Measurements from ENCODE around the gene HS3ST3B1. TPM values are rescaled to one million over a fixed set of nuclear protein-coding genes. Genes with fewer than 3 reads are reported as not detected.

The HS3ST3B1 gene
- total and polyA plus RNA-seq, 7 donors, result 0.23 to 1.6 (median 0.64) TPM

DNA sequence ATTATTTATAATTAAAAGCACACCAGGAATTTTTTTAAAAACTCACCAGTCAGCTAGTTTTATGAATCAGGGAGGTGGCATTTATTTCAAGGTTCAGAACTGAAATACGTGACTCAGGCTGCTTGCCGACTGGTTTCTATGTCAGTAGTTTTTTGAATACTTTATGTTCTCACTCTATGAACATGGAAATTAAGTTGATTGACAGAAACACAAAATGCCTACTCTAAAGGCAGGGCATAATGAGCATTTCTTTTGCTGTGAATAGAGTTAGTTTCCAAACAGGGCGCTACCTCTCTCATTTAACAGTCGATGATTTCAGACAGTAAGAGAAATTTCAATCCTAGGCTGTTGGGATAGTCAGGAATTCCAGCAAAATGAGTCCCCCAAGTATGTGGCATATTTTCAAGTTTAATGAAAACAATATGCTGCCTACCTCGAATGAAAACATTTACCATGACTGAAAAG lies 6.7 kb downstream of the HS3ST3B1 start:
- no peaks in the 10 kb centered on the region for H3K9me3 ChIP-seq
- TF ChIP-seq, protein P1, sequence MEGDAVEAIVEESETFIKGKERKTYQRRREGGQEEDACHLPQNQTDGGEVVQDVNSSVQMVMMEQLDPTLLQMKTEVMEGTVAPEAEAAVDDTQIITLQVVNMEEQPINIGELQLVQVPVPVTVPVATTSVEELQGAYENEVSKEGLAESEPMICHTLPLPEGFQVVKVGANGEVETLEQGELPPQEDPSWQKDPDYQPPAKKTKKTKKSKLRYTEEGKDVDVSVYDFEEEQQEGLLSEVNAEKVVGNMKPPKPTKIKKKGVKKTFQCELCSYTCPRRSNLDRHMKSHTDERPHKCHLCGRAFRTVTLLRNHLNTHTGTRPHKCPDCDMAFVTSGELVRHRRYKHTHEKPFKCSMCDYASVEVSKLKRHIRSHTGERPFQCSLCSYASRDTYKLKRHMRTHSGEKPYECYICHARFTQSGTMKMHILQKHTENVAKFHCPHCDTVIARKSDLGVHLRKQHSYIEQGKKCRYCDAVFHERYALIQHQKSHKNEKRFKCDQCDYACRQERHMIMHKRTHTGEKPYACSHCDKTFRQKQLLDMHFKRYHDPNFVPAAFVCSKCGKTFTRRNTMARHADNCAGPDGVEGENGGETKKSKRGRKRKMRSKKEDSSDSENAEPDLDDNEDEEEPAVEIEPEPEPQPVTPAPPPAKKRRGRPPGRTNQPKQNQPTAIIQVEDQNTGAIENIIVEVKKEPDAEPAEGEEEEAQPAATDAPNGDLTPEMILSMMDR (IDR thresholded peaks at IDR 0.05), result no peak
- H3K36me3 ChIP-seq (ENCODE audit: insufficient read depth in 1 of 2, low read depth in 1 of 2), result no peaks in the 10 kb centered on the region
- ATAC-seq, result no peak
- peaks cover 0 to 68% (median 10%) of the 10 kb centered on the region in 3 donors for H3K27me3 ChIP-seq (ENCODE audit: insufficient read depth in 3 of 3, low read length in 2 of 3)
- H3K4me1 ChIP-seq, result peaks cover 15% of the 10 kb centered on the region
- no peak overlapping the region for H3K27ac ChIP-seq
- no peak for DNase-seq
- no peak overlapping the region for H3K4me3 ChIP-seq
- WGBS, 3 donors, result 48 to 65% (median 58%) methylated on average over 5 of the region's 5 CpGs
- intact Hi-C loops (cut with DNase I), result loop anchor here (10.0 kb wide), 2 partner anchors 243 to 973 kb away; partner anchors contain the start of gene COX10 (in 1 of the 2)

DNA sequence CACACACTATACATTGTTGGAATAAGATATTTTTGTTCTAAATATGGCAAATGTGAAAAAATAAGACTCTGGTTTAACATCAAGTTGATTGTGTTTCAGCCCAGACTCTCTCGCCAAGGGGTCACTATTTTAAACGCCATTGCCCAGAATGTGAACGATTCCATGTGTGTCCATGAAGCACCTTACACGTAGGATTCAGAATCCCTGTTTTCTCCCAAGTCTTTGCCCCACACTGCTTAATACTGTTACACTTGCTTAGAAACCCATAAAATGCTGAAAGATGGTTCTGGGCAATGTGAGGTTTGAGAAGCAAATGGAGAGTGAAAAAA lies 7.7 kb downstream of the HS3ST3B1 start:
- DNase-seq, result no peak
- Histone ChIP-seq H3K27me3 (ENCODE audit: insufficient read depth in 3 of 3, low read length in 2 of 3) (peaks cover 0 to 59% (median 7%) of the 10 kb centered on the region in 3 donors), H3K4me1 (peaks cover 15% of the 10 kb centered on the region), H3K27ac (peak overlapping the region; percentile 46), H3K9me3 (no peaks in the 10 kb centered on the region), H3K4me3 (peak overlapping the region; percentile 63), H3K36me3 (ENCODE audit: insufficient read depth in 1 of 2, low read depth in 1 of 2) (no peaks in the 10 kb centered on the region)
- ATAC-seq, result no peak
- intact Hi-C loops (cut with DNase I), result loop anchor here (10.0 kb wide), 2 partner anchors 244 to 974 kb away; partner anchors contain the start of gene COX10 (in 1 of the 2)
- TF ChIP-seq, protein P1 (IDR thresholded peaks at IDR 0.05), result no peak
- 27 to 39% (median 33%) methylated on average over 4 of the region's 4 CpGs for WGBS, 3 donors

DNA sequence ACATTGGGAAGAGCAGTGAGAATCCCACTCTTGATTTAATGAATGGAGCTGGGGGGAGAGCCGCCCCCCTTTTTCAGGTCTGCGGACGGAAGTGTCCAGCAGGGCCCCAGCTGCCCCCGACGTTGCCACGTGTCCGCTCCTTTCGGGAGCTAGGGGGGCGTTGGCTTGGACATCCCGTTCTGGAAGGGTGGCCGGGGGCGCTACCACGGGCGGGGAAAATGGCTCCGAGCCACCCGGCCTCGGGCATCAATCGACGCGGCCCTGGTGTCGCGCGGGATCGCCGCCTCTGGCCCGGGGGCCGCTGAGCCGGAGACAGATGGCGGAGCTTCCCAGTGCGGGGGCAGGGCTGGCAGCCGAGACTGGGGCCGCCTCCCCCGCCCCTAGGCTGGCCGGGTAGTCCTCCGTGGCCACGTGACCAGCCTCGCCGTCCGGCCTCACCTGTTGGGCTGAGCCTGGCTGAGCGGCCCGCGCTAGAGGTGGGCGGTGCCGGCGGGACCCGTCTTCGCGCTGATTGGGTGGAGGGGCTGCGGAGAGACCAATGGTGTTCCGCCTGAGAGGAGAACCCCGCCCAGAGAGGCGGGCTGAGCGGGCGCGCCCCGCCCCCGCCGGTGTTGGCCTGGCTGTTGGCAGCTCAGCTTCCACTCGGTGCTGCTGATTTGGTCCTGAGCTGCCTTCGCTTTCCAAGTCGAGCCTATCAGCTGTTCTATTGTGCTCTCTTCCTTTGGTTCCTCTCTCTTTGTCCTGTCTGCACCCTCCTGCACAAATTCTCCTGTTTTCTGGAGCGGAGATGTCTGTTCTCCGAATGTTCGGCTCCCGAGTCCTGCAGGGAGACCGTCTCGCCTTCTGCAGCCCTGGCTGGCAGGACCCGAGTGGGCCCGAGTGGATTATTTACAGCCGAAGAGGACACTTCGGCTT lies 8.3 kb downstream of the HS3ST3B1 start:
- H3K4me3 ChIP-seq, result peak overlapping the region; percentile 63
- DNase-seq (peak; percentile 88 to 89), ATAC-seq (peak; percentile 98 to 100 (median 99))
- peaks cover 0 to 53% (median 3%) of the 10 kb centered on the region in 3 donors for H3K27me3 ChIP-seq (ENCODE audit: insufficient read depth in 3 of 3, low read length in 2 of 3)
- peak overlapping the region; percentile 46 for H3K27ac ChIP-seq
- H3K36me3 ChIP-seq (ENCODE audit: insufficient read depth in 1 of 2, low read depth in 1 of 2), result no peaks in the 10 kb centered on the region
- intact Hi-C loops (cut with DNase I), result loop anchor here (10.0 kb wide), 2 partner anchors 244 to 974 kb away; partner anchors contain the start of gene COX10 (in 1 of the 2)
- H3K4me1 ChIP-seq, result peaks cover 15% of the 10 kb centered on the region
- H3K9me3 ChIP-seq, result no peaks in the 10 kb centered on the region
- TF ChIP-seq, protein P1 (IDR thresholded peaks at IDR 0.05), result no peak
- WGBS, 3 donors, result 1 to 2% (median 2%) methylated on average over 39 to 71 of the region's 71 CpGs

DNA sequence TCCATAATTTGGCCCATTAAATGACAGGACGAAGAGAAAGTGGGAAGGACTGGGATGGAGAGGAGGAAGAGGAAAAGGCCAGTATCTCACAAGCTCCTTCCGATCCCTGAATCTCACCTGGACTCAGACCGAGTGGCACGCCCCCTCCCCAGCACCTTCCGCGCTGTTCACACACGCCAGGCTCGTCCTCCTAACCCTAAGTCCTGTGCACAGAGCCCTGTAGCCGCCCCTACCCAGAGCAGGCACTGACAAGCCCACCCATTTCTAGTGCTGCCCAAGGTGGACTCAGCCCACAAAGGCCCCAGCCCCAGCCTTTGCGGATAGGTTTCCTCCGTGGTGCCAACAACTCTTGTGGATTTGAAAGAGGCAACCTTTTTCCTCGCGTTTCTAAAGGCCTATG lies 9.2 kb downstream of the HS3ST3B1 start:
- Histone ChIP-seq H3K27me3 (ENCODE audit: insufficient read depth in 3 of 3, low read length in 2 of 3) (peaks cover 0 to 44% (median 2%) of the 10 kb centered on the region in 3 donors), H3K27ac (no peak overlapping the region), H3K9me3 (no peaks in the 10 kb centered on the region), H3K4me3 (peak overlapping the region; percentile 63), H3K36me3 (ENCODE audit: insufficient read depth in 1 of 2, low read depth in 1 of 2) (no peaks in the 10 kb centered on the region), H3K4me1 (peaks cover 15% of the 10 kb centered on the region)
- ATAC-seq (no peak), DNase-seq (no peak)
- intact Hi-C loops (cut with DNase I), result no loop called here
- TF ChIP-seq, protein P1 (IDR thresholded peaks at IDR 0.05), result no peak
- 35 to 58% (median 47%) methylated on average over 13 of the region's 13 CpGs for WGBS, 3 donors
